ENCODE data around the gene ZC3H18. TPM values are rescaled to one million over a fixed set of nuclear protein-coding genes. Genes with fewer than 3 reads are reported as not detected.

The ZC3H18 gene
- total and polyA plus RNA-seq, 10 of the 15 experiments (the other 5 are each of a cell fraction or from before 2014, with no cell fraction given) = 1.0 to 58.3 (median 22.4) TPM

DNA sequence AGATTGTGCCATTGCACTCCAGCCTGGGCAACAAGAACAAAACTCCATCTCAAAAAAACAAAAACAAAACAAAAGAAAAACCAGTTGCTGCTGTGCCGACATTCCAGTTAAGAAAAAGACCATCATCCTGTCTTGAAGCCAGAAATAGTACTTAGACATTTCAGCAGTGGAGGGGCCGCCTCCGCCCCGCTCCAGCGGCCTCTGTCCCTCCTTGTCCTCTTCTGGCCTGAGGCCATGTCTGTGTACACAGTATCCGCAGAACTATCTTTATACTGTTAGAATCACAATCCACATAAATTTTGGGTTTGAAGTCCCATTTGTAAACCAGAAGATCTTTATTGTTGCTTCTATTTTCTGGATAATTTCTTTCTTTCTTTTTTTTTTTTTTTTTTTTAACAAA lies 24.9 kb downstream of the ZC3H18 start:
- no peak overlapping the region for H3K4me2 ChIP-seq (ENCODE audit: control insufficient read depth, insufficient read depth)
- H3K4me1 ChIP-seq (ENCODE audit: control insufficient read depth, insufficient read depth, low read length) = peaks cover 4% of the 10 kb centered on the region
- H3K27ac ChIP-seq (ENCODE audit: control insufficient read depth, insufficient read depth) = no peak overlapping the region
- WGBS (ENCODE audit: insufficient coverage, insufficient replicate concordance, low lambda C conversion rate, missing lambda C conversion rate) = 97% methylated on average over 6 of the region's 6 CpGs
- ChIA-PET SMC1A (ENCODE audit: uncharacterized antibody, unreplicated experiment) (interaction anchor here (1.5 kb wide), 1 partner anchor 88 kb away, joined by 5 read pairs; no protein-coding TSS in a partner anchor), RAD21 (ENCODE audit: unreplicated experiment) (no interaction called here), POLR2A (interaction anchor here (0.7 kb wide), 1 partner anchor 38 kb away, joined by 4 read pairs; no protein-coding TSS in a partner anchor), CTCF (no interaction called here)
- in situ Hi-C loops (cut with MboI) (no loop called here), intact Hi-C loops (cut with micrococcal nuclease; ENCODE audit: unreplicated experiment) (no loop called here)
- no peaks in the 10 kb centered on the region for H4K20me1 ChIP-seq (ENCODE audit: control insufficient read depth, insufficient read depth)
- no peak overlapping the region for H3K9ac ChIP-seq (ENCODE audit: control insufficient read depth, insufficient read depth, low read length)
- no TSS peak for BruUV-seq (replicated peaks)
- peaks cover 16 to 19% of the 10 kb centered on the region in 2 experiments for H3K36me3 ChIP-seq (ENCODE audit: control insufficient read depth in 2 of 2, insufficient read depth in 2 of 2, low read length in 1 of 2)
- no peak for DNase-seq (ENCODE audit: low read depth, low spot score)
- H3K79me2 ChIP-seq (ENCODE audit: control insufficient read depth, insufficient read depth, low read length) = peaks cover 15% of the 10 kb centered on the region
- H2AFZ ChIP-seq (ENCODE audit: control insufficient read depth, low read depth, low read length) = no peak overlapping the region
- no peak overlapping the region for H3K4me3 ChIP-seq
- no peak for ATAC-seq
- no peaks in the 10 kb centered on the region for H3K27me3 ChIP-seq (replicated peaks in 1 of 2; ENCODE audit: control insufficient read depth in 2 of 2, insufficient read depth in 2 of 2, low read length in 1 of 2)
- H3K9me3 ChIP-seq (replicated peaks; ENCODE audit: control insufficient read depth, insufficient read depth, low read length) = no peaks in the 10 kb centered on the region
- no peak for FAIRE-seq
- TF ChIP-seq NRF1 (conservative IDR thresholded peaks at IDR 0.05; ENCODE audit: low read depth, low read length) (no peak), TCF12 (IDR thresholded peaks at IDR 0.05; ENCODE audit: low read depth, low read length) (no peak), CEBPB (IDR thresholded peaks at IDR 0.05; ENCODE audit: borderline replicate concordance in 1 of 2, low read depth in 2 of 2, low read length in 2 of 2) (no peak), HDGF (IDR thresholded peaks at IDR 0.05) (no peak), ZNF217 (IDR thresholded peaks at IDR 0.05) (no peak), MTA3 (IDR thresholded peaks at IDR 0.05; ENCODE audit: borderline replicate concordance, low read length) (no peak), KAT2A (conservative IDR thresholded peaks at IDR 0.05; ENCODE audit: control insufficient read depth, low read depth, low read length) (no peak), FOXM1 (IDR thresholded peaks at IDR 0.05; ENCODE audit: low read depth, low read length) (no peak)
- TF ChIP-seq, protein P1, sequence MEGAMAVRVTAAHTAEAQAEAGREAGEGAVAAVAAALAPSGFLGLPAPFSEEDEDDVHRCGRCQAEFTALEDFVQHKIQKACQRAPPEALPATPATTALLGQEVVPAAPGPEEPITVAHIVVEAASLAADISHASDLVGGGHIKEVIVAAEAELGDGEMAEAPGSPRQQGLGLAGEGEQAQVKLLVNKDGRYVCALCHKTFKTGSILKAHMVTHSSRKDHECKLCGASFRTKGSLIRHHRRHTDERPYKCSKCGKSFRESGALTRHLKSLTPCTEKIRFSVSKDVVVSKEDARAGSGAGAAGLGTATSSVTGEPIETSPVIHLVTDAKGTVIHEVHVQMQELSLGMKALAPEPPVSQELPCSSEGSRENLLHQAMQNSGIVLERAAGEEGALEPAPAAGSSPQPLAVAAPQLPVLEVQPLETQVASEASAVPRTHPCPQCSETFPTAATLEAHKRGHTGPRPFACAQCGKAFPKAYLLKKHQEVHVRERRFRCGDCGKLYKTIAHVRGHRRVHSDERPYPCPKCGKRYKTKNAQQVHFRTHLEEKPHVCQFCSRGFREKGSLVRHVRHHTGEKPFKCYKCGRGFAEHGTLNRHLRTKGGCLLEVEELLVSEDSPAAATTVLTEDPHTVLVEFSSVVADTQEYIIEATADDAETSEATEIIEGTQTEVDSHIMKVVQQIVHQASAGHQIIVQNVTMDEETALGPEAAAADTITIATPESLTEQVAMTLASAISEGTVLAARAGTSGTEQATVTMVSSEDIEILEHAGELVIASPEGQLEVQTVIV (IDR thresholded peaks at IDR 0.05; ENCODE audit: borderline replicate concordance, partially characterized antibody) = no peak
- TF ChIP-seq, protein P2, sequence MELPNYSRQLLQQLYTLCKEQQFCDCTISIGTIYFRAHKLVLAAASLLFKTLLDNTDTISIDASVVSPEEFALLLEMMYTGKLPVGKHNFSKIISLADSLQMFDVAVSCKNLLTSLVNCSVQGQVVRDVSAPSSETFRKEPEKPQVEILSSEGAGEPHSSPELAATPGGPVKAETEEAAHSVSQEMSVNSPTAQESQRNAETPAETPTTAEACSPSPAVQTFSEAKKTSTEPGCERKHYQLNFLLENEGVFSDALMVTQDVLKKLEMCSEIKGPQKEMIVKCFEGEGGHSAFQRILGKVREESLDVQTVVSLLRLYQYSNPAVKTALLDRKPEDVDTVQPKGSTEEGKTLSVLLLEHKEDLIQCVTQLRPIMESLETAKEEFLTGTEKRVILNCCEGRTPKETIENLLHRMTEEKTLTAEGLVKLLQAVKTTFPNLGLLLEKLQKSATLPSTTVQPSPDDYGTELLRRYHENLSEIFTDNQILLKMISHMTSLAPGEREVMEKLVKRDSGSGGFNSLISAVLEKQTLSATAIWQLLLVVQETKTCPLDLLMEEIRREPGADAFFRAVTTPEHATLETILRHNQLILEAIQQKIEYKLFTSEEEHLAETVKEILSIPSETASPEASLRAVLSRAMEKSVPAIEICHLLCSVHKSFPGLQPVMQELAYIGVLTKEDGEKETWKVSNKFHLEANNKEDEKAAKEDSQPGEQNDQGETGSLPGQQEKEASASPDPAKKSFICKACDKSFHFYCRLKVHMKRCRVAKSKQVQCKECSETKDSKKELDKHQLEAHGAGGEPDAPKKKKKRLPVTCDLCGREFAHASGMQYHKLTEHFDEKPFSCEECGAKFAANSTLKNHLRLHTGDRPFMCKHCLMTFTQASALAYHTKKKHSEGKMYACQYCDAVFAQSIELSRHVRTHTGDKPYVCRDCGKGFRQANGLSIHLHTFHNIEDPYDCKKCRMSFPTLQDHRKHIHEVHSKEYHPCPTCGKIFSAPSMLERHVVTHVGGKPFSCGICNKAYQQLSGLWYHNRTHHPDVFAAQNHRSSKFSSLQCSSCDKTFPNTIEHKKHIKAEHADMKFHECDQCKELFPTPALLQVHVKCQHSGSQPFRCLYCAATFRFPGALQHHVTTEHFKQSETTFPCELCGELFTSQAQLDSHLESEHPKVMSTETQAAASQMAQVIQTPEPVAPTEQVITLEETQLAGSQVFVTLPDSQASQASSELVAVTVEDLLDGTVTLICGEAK (IDR thresholded peaks at IDR 0.05; ENCODE audit: borderline replicate concordance) = no peak
- TF ChIP-seq, protein P3, sequence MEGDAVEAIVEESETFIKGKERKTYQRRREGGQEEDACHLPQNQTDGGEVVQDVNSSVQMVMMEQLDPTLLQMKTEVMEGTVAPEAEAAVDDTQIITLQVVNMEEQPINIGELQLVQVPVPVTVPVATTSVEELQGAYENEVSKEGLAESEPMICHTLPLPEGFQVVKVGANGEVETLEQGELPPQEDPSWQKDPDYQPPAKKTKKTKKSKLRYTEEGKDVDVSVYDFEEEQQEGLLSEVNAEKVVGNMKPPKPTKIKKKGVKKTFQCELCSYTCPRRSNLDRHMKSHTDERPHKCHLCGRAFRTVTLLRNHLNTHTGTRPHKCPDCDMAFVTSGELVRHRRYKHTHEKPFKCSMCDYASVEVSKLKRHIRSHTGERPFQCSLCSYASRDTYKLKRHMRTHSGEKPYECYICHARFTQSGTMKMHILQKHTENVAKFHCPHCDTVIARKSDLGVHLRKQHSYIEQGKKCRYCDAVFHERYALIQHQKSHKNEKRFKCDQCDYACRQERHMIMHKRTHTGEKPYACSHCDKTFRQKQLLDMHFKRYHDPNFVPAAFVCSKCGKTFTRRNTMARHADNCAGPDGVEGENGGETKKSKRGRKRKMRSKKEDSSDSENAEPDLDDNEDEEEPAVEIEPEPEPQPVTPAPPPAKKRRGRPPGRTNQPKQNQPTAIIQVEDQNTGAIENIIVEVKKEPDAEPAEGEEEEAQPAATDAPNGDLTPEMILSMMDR (IDR thresholded peaks at IDR 0.05 in 2 of 3, conservative IDR thresholded peaks at IDR 0.05 in 1 of 3; ENCODE audit: control insufficient read depth in 2 of 3, extremely low read depth in 1 of 3, insufficient read depth in 1 of 3, low read depth in 3 of 3, low read length in 3 of 3) = no peak
- TF ChIP-seq, protein P4, sequence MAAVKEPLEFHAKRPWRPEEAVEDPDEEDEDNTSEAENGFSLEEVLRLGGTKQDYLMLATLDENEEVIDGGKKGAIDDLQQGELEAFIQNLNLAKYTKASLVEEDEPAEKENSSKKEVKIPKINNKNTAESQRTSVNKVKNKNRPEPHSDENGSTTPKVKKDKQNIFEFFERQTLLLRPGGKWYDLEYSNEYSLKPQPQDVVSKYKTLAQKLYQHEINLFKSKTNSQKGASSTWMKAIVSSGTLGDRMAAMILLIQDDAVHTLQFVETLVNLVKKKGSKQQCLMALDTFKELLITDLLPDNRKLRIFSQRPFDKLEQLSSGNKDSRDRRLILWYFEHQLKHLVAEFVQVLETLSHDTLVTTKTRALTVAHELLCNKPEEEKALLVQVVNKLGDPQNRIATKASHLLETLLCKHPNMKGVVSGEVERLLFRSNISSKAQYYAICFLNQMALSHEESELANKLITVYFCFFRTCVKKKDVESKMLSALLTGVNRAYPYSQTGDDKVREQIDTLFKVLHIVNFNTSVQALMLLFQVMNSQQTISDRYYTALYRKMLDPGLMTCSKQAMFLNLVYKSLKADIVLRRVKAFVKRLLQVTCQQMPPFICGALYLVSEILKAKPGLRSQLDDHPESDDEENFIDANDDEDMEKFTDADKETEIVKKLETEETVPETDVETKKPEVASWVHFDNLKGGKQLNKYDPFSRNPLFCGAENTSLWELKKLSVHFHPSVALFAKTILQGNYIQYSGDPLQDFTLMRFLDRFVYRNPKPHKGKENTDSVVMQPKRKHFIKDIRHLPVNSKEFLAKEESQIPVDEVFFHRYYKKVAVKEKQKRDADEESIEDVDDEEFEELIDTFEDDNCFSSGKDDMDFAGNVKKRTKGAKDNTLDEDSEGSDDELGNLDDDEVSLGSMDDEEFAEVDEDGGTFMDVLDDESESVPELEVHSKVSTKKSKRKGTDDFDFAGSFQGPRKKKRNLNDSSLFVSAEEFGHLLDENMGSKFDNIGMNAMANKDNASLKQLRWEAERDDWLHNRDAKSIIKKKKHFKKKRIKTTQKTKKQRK (IDR thresholded peaks at IDR 0.05; ENCODE audit: low read depth, low read length) = no peak

All from GM12878 (cell line).